B cell (primary cell): ENCODE data around the gene FANCC.

Source experiments
- EZH2 ChIP-seq: IDR thresholded peaks from 2 replicates; pipeline ENCODE4 v1.6.1; 2012; ENCODE audit warnings: borderline replicate concordance, low read depth, mild to moderate bottlenecking, moderate library complexity, low read length; ENCODE audit not compliant: insufficient read depth, poor library complexity, severe bottlenecking
- TF ChIP-seq, protein P1 (sequence below): fragments of 200-600 bp; IDR thresholded peaks from one replicate; pipeline ENCODE4 v1.8.0; 2022; ENCODE audit warnings: antibody characterized with exemption, mild to moderate bottlenecking

- TF ChIP-seq, protein P1, sequence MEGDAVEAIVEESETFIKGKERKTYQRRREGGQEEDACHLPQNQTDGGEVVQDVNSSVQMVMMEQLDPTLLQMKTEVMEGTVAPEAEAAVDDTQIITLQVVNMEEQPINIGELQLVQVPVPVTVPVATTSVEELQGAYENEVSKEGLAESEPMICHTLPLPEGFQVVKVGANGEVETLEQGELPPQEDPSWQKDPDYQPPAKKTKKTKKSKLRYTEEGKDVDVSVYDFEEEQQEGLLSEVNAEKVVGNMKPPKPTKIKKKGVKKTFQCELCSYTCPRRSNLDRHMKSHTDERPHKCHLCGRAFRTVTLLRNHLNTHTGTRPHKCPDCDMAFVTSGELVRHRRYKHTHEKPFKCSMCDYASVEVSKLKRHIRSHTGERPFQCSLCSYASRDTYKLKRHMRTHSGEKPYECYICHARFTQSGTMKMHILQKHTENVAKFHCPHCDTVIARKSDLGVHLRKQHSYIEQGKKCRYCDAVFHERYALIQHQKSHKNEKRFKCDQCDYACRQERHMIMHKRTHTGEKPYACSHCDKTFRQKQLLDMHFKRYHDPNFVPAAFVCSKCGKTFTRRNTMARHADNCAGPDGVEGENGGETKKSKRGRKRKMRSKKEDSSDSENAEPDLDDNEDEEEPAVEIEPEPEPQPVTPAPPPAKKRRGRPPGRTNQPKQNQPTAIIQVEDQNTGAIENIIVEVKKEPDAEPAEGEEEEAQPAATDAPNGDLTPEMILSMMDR = no peak
- no peak for TF ChIP-seq EZH2
Measured at GRCh38 chr9:95057101-95057500, 260.4 kb downstream of the FANCC start.
